H1 (cell line): Measurements from ENCODE around the gene GRIK1. TPM values are rescaled to one million over a fixed set of nuclear protein-coding genes. Genes with fewer than 3 reads are reported as not detected.

Source experiments
- CTCF ChIA-PET: fragments of 300-600 bp; sonication (Branson Sonifier 250); formaldehyde crosslinking; loops from one replicate; lab custom pipeline; 2021; ENCODE audit not compliant: partially characterized antibody; lab: Charles Lee
- POLR2A ChIA-PET: fragments of 300-600 bp; sonication (Branson Sonifier 250); formaldehyde crosslinking; loops from one replicate; lab custom pipeline; 2021; ENCODE audit warnings: inconsistent platforms; ENCODE audit not compliant: partially characterized antibody; lab: Charles Lee
- DNase-seq, 2 experiments: peaks; one replicate each; pipeline versions ENCODE4 v3.0.0 to v3.0.0-alpha.2; 2010 to 2022; ENCODE audit warnings: low spot score in 2 of 2, low read depth in 1 of 2, mixed read lengths in 1 of 2
- FAIRE-seq: peaks from 2 replicates; lab custom pipeline; 2011; peaks lifted over from hg19 to GRCh38; lab: Jason Lieb, UNC
- H2AFZ ChIP-seq: 2 replicates; pipeline ENCODE4 v1.8.1; 2012; ENCODE audit warnings: low read length, inconsistent platforms
- H2AK5ac ChIP-seq: 2 replicates; pipeline ENCODE4 v1.6.1; 2013; ENCODE audit warnings: low read depth, low read length
- H2BK120ac ChIP-seq: replicated peaks from 2 replicates; pipeline ENCODE3; 2013; ENCODE audit warnings: low read depth, low read length, inconsistent platforms
- H2BK12ac ChIP-seq: 2 replicates; pipeline ENCODE4 v1.6.1; 2013; ENCODE audit warnings: low read depth, low read length
- H2BK15ac ChIP-seq: 2 replicates; pipeline ENCODE4 v1.6.1; 2013; ENCODE audit warnings: low read length
- H2BK20ac ChIP-seq: 2 replicates; pipeline ENCODE4 v1.6.1; 2013; ENCODE audit warnings: low read length
- H2BK5ac ChIP-seq: 2 replicates; pipeline ENCODE4 v1.6.1; 2013; ENCODE audit warnings: low read depth, low read length
- H3K14ac ChIP-seq: 2 replicates; pipeline ENCODE4 v1.6.1; 2013; ENCODE audit warnings: inconsistent platforms; ENCODE audit not compliant: insufficient read length
- H3K18ac ChIP-seq: 2 replicates; pipeline ENCODE4 v1.6.1; 2013; ENCODE audit warnings: low read length; ENCODE audit errors: extremely low read depth
- H3K23ac ChIP-seq: 2 replicates; pipeline ENCODE4 v1.6.1; 2013; ENCODE audit warnings: inconsistent platforms; ENCODE audit not compliant: insufficient read length
- H3K23me2 ChIP-seq: 2 replicates; pipeline ENCODE4 v1.6.1; 2013; ENCODE audit warnings: low read depth, low read length
- H3K27ac ChIP-seq: 2 replicates; pipeline ENCODE4 v1.6.1; 2011; ENCODE audit warnings: low read depth, low read length, inconsistent platforms
- H3K27me3 ChIP-seq, 4 experiments: replicated peaks in 1 of 4; 1 replicate in 1 of 4; 2 replicates in 3 of 4; pipeline versions ENCODE4 v1.6.1 to v1.8.1; 2011 to 2013; ENCODE audit warnings: low read length in 3 of 4, mild to moderate bottlenecking in 3 of 4, inconsistent platforms in 2 of 4, mixed read lengths in 2 of 4, moderate library complexity in 1 of 4; ENCODE audit not compliant: control insufficient read depth in 3 of 4, insufficient read depth in 3 of 4; ENCODE audit errors: extremely low read depth in 1 of 4
- H3K36me3 ChIP-seq, 4 experiments: 2 replicates each; pipeline versions ENCODE4 v1.6.1 to v1.8.1; 2011 to 2013; ENCODE audit warnings: mild to moderate bottlenecking in 4 of 4, low read length in 3 of 4, moderate library complexity in 2 of 4, control low read depth in 1 of 4, inconsistent platforms in 1 of 4; ENCODE audit not compliant: insufficient read depth in 4 of 4, control insufficient read depth in 2 of 4
- H3K4ac ChIP-seq: replicated peaks from 2 replicates; pipeline ENCODE3; 2013; ENCODE audit warnings: low read length, low read depth, mixed read lengths, inconsistent platforms; ENCODE audit not compliant: insufficient read length
- H3K4me1 ChIP-seq, 4 experiments: replicated peaks in 1 of 4; 1 replicate in 1 of 4; 2 replicates in 3 of 4; pipeline versions ENCODE4 v1.6.1 to v1.8.1; 2011 to 2013; ENCODE audit warnings: low read length in 3 of 4, inconsistent platforms in 2 of 4, mixed read lengths in 1 of 4; ENCODE audit not compliant: insufficient read depth in 4 of 4, control insufficient read depth in 3 of 4
- H3K4me2 ChIP-seq, 2 experiments: 2 replicates each; pipeline versions ENCODE4 v1.6.1 to v1.8.1; 2011 to 2013; ENCODE audit warnings: low read depth in 2 of 2, low read length in 2 of 2, control low read depth in 1 of 2, inconsistent platforms in 1 of 2, mild to moderate bottlenecking in 1 of 2; ENCODE audit not compliant: insufficient read depth in 1 of 2
- H3K4me3 ChIP-seq, 4 experiments: fragments of 200-600, 300-600 bp in 1 of 4; sonication (generic), shearing (Covaris generic), sonication (Bioruptor Twin) in 1 of 4; 2 replicates each; pipeline versions ENCODE4 v1.5.1 to v1.8.1; 2011 to 2016; ENCODE audit warnings: low read length in 4 of 4, low read depth in 3 of 4, control low read depth in 2 of 4, inconsistent platforms in 2 of 4, mild to moderate bottlenecking in 2 of 4, mixed read lengths in 1 of 4, moderate library complexity in 1 of 4; ENCODE audit not compliant: insufficient read depth in 2 of 4; ENCODE audit errors: extremely low read depth in 1 of 4
- H3K56ac ChIP-seq: replicated peaks from 2 replicates; pipeline ENCODE3; 2013; ENCODE audit warnings: low read depth, mild to moderate bottlenecking, mixed read lengths, low read length, inconsistent platforms; ENCODE audit not compliant: insufficient read length
- H3K79me1 ChIP-seq: 2 replicates; pipeline ENCODE4 v1.6.1; 2013; ENCODE audit warnings: low read depth, low read length, control low read depth
- H3K79me2 ChIP-seq, 2 experiments: 2 replicates each; pipeline versions ENCODE4 v1.6.1 to v1.8.1; 2012 to 2013; ENCODE audit warnings: low read length in 2 of 2, mild to moderate bottlenecking in 2 of 2, inconsistent platforms in 1 of 2; ENCODE audit not compliant: insufficient read depth in 2 of 2, control insufficient read depth in 1 of 2
- H3K9ac ChIP-seq, 4 experiments: replicated peaks in 1 of 4; 1 replicate in 1 of 4; 2 replicates in 3 of 4; pipeline versions ENCODE4 v1.6.1 to v1.8.1; 2011 to 2013; ENCODE audit warnings: low read depth in 3 of 4, low read length in 3 of 4, control low read depth in 2 of 4, mild to moderate bottlenecking in 2 of 4, moderate library complexity in 2 of 4, inconsistent platforms in 1 of 4; ENCODE audit errors: extremely low read depth in 1 of 4
- H3K9me3 ChIP-seq, 2 experiments: 2 replicates each; pipeline versions ENCODE4 v1.6.1 to v1.8.1; 2012 to 2013; ENCODE audit warnings: mild to moderate bottlenecking in 2 of 2, moderate library complexity in 2 of 2, control low read depth in 1 of 2, inconsistent platforms in 1 of 2, low read depth in 1 of 2, low read length in 1 of 2, mixed read lengths in 1 of 2; ENCODE audit not compliant: insufficient read depth in 2 of 2
- H4K20me1 ChIP-seq, 2 experiments: replicated peaks in 1 of 2; 2 replicates each; pipeline versions ENCODE3 to v1.8.1; 2011 to 2013; ENCODE audit warnings: inconsistent platforms in 2 of 2, low read length in 2 of 2, mild to moderate bottlenecking in 1 of 2; ENCODE audit not compliant: insufficient read depth in 2 of 2, control insufficient read depth in 1 of 2
- H4K5ac ChIP-seq: 2 replicates; pipeline ENCODE4 v1.6.1; 2013; ENCODE audit warnings: low read length, low read depth, mixed read lengths, inconsistent platforms; ENCODE audit not compliant: insufficient read length
- H4K8ac ChIP-seq: 2 replicates; pipeline ENCODE4 v1.8.0; 2013; ENCODE audit warnings: mild to moderate bottlenecking, moderate library complexity, low read length, inconsistent platforms; ENCODE audit not compliant: insufficient read depth; ENCODE audit errors: extremely low read depth
- H4K91ac ChIP-seq: replicated peaks from 2 replicates; pipeline ENCODE3; 2013; ENCODE audit warnings: low read length, mixed read lengths, inconsistent platforms; ENCODE audit not compliant: insufficient read length
- CTCF ChIP-seq, 3 experiments: IDR thresholded peaks; 1 replicate in 2 of 3; 2 replicates in 1 of 3; pipeline versions ENCODE4 v1.5.1 to v1.6.1; 2011; ENCODE audit warnings: low read length in 3 of 3, mild to moderate bottlenecking in 3 of 3, inconsistent platforms in 2 of 3, low read depth in 1 of 3, moderate library complexity in 1 of 3; ENCODE audit not compliant: insufficient read depth in 1 of 3; ENCODE audit errors: control extremely low read depth in 1 of 3
- RAD21 ChIP-seq, 2 experiments: IDR thresholded peaks in 1 of 2; conservative IDR thresholded peaks in 1 of 2; 2 replicates each; pipeline ENCODE4 v1.6.1; 2011; ENCODE audit warnings: low read depth in 2 of 2, low read length in 2 of 2, improper control_type of control experiment in 1 of 2, inconsistent platforms in 1 of 2, mild to moderate bottlenecking in 1 of 2, moderate library complexity in 1 of 2
- WGBS, 2 experiments: shearing (Covaris generic) in 1 of 2; methylation state at CpG; one replicate each; pipeline versions ENCODE4 v1.1.6 to v1.1.7; 2013 to 2015; ENCODE audit warnings: low lambda C conversion rate in 2 of 2, mixed read lengths in 2 of 2, inconsistent platforms in 1 of 2, low coverage in 1 of 2, missing lambda C conversion rate in 1 of 2; ENCODE audit not compliant: insufficient replicate concordance in 2 of 2, insufficient coverage in 1 of 2, insufficient read length in 1 of 2; ENCODE audit errors: extremely low coverage in 1 of 2, missing lambda C conversion rate in 1 of 2; 5-methylcytosine and 5-hydroxymethylcytosine counted together
- polyA plus RNA-seq, 7 experiments: library from polyadenylated mRNA; depleted of rRNA in 3 of 7; stranded (reverse) in 5 of 7; unstranded in 2 of 7; fragments of >200 nt in 5 of 7; fragments of 200-250 nt in 2 of 7; gene quantifications; 1 replicate in 5 of 7; 2 replicates in 1 of 7; 4 replicates in 1 of 7; pipeline versions ENCODE4 v1.2.1 to v1.2.3, GENCODE V29; 2011 to 2013; ENCODE audit warnings: missing spikeins in 2 of 7, mixed read lengths in 2 of 7
- total RNA-seq: library from RNA; stranded (reverse); fragmentation: NEBNext Ultra II Directional; extraction: Animal tissue kit (Norgen Biotek cat#: 25700); gene quantifications from 2 replicates; pipeline ENCODE4 v1.2.1, GENCODE V29; 2021
- TF ChIP-seq, protein P1 (sequence below): IDR thresholded peaks from 2 replicates; pipeline ENCODE4 v1.6.1; 2012; ENCODE audit warnings: low read length, inconsistent platforms

Gene GRIK1
- total and polyA plus RNA-seq, 2 of the 8 experiments (the other 6 are each of a cell fraction or from before 2014, with no cell fraction given) = 0.11 to 0.32 TPM

- no peak overlapping the region for H2BK12ac ChIP-seq
- no peaks in the 10 kb centered on the region for H3K27me3 ChIP-seq
- no peak overlapping the region for H4K8ac ChIP-seq
- no peak overlapping the region for H3K4me2 ChIP-seq
- no peak overlapping the region for H3K4ac ChIP-seq
- ChIA-PET POLR2A (no interaction called here), CTCF (interaction anchor here (0.6 to 4.3 kb wide), 28 partner anchors 8 to 489 kb away, joined by 3 to 24 read pairs (median 4); no protein-coding TSS in a partner anchor)
- H3K9ac ChIP-seq = no peak overlapping the region
- no peaks in the 10 kb centered on the region for H3K9me3 ChIP-seq
- no peak overlapping the region for H2AK5ac ChIP-seq
- no peak overlapping the region for H3K18ac ChIP-seq
- H3K23ac ChIP-seq = no peak overlapping the region
- 38% methylated on average over 6 of the region's 6 CpGs; no CpG with 5 or more reads in 1 of the 2 experiments for WGBS, 2 experiments
- H3K36me3 ChIP-seq = no peaks in the 10 kb centered on the region
- no peaks in the 10 kb centered on the region for H3K23me2 ChIP-seq
- DNase-seq = peak; percentile 33 to 55
- H2BK5ac ChIP-seq = no peak overlapping the region
- no peak overlapping the region for H3K56ac ChIP-seq
- no peak overlapping the region for H4K5ac ChIP-seq
- no peaks in the 10 kb centered on the region for H3K79me2 ChIP-seq
- H2BK20ac ChIP-seq = 0 out of 2 replicates have a peak overlapping the region, but pooled peaks have one; percentile 5
- no peak overlapping the region for H4K91ac ChIP-seq
- TF ChIP-seq, protein P1, sequence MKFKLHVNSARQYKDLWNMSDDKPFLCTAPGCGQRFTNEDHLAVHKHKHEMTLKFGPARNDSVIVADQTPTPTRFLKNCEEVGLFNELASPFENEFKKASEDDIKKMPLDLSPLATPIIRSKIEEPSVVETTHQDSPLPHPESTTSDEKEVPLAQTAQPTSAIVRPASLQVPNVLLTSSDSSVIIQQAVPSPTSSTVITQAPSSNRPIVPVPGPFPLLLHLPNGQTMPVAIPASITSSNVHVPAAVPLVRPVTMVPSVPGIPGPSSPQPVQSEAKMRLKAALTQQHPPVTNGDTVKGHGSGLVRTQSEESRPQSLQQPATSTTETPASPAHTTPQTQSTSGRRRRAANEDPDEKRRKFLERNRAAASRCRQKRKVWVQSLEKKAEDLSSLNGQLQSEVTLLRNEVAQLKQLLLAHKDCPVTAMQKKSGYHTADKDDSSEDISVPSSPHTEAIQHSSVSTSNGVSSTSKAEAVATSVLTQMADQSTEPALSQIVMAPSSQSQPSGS = no peak
- TF ChIP-seq CTCF (IDR thresholded peaks at IDR 0.05; ENCODE audit: control extremely low read depth in 1 of 3, insufficient read depth in 1 of 3, low read depth in 1 of 3, low read length in 3 of 3) = peak; percentile 62 to 85 (median 75)
- TF ChIP-seq RAD21 (IDR thresholded peaks at IDR 0.05 in 1 of 2, conservative IDR thresholded peaks at IDR 0.05 in 1 of 2; ENCODE audit: low read depth in 2 of 2, low read length in 2 of 2) = peak; percentile 89 to 90
- TF ChIP-seq, all 59 proteins: peak for 2
- H3K4me1 ChIP-seq = no peaks in the 10 kb centered on the region; a peak in 2 of 7 replicates
- H3K27ac ChIP-seq = no peak overlapping the region
- peak overlapping the region; percentile 74 for H2AFZ ChIP-seq
- no peaks in the 10 kb centered on the region for H4K20me1 ChIP-seq
- no peak overlapping the region for H3K14ac ChIP-seq
- peak; percentile 87 for FAIRE-seq
- H2BK15ac ChIP-seq = no peak overlapping the region
- H2BK120ac ChIP-seq = no peak overlapping the region
- H3K4me3 ChIP-seq = no peak overlapping the region
- no peaks in the 10 kb centered on the region for H3K79me1 ChIP-seq
Observed at GRCh38 chr21:29849735-29850176, 90.0 kb downstream of the GRIK1 start.
